CD4-positive, alpha-beta T cell treated with Interleukin-6 at 100 ng/mL for 8 hours (primary cell): ENCODE measurements around the gene HOXA11.

ENCODE experiments used
- DNase-seq: peaks from one replicate; pipeline ENCODE4 v3.0.0-alpha.2; 2020; ENCODE audit warnings: mixed read lengths, low spot score

HOXA11 gene

GRCh38 chr7:27132214-27132613 is 52.8 kb downstream of the HOXA11 start:
- no peak for DNase-seq

DNA sequence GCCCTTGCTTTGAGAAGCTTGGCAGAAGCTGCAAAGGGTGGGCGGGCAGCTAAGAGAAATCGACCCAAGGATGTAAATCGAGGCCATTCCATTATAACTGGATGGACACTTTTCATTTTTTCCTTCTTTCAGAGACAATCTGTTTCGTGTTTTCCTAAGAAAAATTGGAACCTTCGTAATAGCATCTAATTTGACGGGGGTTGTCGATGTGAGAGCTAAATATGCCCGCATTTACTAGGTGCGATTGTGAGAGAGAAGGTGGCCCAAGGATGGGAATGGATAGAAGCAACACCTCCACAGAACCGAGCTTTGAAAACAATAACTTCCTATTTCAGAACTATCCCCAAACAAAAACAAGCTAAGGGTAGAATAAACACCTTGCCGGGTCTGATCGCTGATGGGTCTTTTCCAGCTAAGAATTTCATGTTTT is 53.6 kb downstream of the HOXA11 start:
- DNase-seq, result no peak
